HG02759 (cell line): Measurements from ENCODE around the gene PKNOX2.

Source experiments
- ATAC-seq: cut with Tn5 transposase; IDR thresholded peaks from one replicate; pipeline ENCODE4 v1.9.1; 2021; ENCODE audit warnings: mild to moderate bottlenecking, moderate library complexity; ENCODE audit not compliant: unreplicated experiment

The PKNOX2 gene, protein sequence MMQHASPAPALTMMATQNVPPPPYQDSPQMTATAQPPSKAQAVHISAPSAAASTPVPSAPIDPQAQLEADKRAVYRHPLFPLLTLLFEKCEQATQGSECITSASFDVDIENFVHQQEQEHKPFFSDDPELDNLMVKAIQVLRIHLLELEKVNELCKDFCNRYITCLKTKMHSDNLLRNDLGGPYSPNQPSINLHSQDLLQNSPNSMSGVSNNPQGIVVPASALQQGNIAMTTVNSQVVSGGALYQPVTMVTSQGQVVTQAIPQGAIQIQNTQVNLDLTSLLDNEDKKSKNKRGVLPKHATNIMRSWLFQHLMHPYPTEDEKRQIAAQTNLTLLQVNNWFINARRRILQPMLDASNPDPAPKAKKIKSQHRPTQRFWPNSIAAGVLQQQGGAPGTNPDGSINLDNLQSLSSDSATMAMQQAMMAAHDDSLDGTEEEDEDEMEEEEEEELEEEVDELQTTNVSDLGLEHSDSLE

DNA sequence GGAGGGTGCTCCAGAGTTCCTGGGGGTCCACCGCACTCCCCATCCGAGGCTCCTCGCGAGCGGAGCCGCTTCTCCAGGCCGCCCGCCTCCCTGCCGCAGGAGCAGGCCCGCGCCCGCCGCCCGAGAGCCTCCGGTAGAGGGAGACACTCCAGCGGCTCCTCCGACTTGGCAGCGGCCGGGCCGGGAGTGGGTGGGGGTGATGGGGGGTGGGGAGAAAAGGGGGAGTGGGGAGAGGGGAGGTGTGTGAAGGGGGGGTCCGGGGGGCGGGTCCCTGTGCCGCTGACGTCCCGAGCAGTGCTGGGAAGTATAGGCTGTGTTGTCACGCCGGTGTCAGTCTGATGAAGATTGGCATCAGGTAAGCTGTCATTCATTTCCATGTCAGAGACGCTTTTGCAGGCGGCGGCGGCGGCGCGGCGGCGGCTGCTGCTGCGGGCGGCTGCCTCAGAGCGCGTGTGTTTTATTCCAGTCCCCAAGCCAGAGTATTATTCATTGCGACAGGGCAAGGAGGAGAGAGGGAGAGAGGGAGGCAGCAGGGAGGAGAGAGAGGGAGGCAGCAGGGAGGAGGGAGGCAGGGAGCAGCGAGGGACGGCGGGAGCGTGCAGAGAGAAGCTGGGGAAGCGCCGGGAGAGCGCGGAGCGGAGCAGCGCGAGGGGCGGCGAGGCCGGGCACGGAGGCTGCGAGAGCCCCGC lies at the start of gene PKNOX2:
TSS of gene PKNOX2 (plus strand) at position 330 of the 689 bp plus-strand sequence. CDS start 186,555 bp downstream, outside the sequence.
- peak; percentile 59 for ATAC-seq

DNA sequence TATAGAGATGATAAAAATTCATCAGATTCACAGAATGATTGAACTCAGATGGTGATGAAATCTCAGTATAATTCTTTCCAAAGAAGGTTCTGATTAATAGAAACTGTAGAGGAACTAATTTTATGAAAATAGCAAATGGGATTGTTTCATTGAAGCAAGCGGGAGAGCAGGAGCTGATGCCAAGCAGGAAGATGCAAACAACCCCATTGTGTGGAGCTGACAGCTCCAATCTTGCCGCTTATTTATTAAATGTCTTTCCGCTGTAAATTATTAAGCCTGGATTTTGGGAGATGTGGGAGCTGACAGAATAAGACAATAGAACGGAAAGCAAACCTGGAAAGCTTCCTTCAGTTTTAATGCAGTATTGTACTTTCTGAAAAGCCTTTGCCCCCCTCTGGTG lies 47.1 kb upstream of the PKNOX2 start:
- no peak for ATAC-seq

DNA sequence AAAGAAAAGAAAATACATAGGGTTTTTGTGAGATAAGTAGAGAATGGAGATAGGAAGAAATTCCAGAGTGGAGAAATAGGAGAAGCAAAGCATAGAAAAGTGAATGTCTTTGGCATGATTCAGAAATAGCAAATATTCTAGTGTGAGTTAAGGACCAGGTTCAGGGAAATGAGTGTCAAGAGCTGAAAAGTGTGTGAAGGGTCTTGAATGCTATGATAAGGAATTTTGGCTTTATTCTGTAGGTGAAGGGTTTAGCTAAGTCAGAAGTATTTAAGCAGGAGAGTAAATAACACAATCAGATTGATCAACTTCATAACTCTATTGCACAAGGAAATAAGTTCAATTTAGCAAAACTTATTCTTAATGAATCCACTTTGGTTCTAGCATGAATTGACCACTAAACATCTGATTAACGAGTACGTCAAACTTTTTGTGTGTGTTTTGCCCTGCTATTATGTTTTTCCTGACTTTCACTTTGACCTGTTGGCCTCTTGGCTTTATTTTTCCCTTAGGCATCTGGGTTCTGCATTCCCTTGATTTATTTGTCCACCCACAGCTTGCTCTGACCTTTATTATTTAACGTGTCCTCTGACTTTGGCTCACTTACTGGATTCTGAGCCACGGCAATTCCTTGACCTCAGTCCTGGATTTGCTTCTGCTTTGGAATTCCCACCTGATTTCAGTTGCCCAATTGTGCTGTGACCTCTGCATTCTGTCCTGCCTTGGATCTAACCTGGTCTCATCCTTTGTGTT lies 41.2 kb upstream of the PKNOX2 start:
- ATAC-seq = no peak

DNA sequence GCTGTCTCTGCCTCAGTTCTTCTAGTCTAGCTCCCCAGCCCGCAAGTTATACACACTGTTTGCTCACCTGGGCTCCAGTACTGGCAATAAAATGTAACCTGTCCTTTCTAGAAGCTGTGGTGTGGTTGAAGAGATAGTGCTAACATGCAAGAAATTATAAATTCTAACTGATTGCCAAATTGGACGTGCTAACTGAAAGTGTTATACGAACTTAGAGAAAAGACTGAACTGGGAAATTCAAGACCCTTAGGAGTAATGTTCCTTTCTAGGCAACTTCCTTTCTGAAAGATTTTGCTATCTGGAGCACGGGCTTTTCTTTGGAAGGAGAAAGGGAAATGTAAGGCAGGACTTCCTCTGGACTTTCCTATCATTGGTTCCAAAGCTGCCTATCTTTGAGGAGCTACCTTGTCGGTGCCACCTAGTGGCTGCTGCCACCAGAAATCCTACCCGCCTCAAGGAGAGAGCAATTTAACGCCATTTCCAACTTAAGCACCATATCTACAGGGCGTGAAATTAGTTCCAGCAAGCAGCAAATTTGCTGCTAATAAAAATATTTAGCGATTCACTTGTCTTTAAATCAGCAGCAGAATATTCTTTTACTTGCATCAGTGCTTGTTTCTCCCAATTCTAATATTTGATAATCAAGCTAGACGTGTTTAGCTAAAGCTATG lies 40.5 kb upstream of the PKNOX2 start:
- peak; percentile 77 for ATAC-seq

DNA sequence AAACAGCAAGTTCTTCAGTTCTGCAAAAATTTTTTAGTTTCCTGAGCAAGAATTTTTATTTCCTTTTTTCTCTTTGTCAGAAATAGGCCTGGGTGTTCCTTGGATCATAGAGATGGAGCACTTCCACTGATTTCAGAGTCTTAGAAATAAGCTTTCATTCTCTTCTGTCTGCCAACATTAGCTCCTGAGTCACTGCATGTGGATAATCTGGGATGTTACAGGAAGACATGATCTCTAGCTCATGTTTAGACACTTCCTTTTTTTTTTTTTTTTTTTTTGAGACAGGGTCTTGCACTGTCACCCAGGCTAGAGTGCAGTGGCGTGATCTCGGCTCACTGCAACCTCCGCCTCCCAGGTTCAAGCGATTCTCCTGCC lies 39.9 kb upstream of the PKNOX2 start:
- no peak for ATAC-seq

DNA sequence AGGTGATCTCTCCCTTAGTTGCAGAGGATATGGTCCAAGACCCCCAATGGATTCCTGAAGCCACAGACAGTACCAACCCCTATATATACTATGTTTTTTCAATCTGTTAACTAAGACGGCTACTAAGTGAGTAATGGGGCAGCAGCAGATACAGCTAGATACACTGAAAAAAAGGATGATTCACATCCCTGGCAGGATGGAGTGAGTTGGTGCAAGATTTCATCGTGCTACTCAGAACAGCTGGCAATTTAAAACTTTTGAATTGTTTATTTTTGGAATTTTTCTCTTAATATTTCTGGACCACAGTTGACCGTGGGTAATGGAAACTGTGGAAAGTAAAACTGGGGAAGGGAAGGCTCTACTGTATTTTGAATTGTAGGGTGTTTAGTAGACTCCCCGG lies 36.1 kb upstream of the PKNOX2 start:
- ATAC-seq = no peak

DNA sequence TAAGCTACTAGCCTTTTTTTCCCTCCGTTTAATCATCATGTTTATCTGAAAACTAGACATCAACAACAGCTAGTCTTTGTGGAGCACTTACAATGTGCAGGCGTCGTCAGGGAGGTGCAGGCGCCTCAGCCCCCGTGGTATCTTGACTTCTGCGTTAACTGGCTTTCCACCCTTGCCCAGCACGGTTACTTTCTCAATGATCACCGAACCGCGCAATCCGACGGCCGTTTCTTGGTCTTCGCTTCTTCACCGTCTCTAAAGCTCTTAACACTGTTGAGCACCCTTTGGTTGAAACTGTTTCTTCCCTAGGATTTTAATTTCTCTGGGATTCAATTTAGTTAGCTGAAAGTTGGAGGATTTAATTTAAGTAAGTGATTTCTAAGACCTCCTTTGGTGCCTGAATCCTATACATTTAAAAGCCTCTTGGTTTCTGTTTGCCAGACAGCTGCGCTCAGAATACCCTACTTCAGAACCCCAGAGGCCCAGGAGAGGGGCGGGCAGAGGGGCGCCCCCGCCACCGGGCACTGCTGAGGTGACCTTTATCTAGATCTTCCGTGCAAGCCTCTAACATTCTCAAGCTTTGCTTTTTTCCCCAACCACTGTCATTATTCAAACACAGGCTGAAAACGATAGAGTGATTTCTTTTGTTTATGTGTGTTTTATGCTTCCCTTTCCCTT lies 35.1 kb upstream of the PKNOX2 start:
- no peak for ATAC-seq

DNA sequence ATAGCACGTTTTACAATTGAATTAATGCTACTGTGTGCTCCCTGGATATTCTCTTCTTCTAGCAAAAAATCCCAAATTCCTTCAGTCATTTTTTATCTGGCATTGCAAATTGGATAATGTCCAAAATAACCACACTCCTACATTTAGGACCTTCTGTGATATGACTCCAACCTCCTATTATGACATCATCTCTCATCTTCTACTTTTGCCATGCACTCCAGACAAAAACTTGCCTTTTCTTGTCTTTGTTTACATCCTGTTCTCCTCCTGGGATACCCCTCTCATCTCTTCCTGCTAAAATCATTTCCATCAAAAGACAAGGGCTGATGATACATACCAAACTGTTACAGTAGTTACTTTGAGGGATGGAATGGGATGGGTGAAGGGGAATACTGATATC lies 32.5 kb upstream of the PKNOX2 start:
- no peak for ATAC-seq

DNA sequence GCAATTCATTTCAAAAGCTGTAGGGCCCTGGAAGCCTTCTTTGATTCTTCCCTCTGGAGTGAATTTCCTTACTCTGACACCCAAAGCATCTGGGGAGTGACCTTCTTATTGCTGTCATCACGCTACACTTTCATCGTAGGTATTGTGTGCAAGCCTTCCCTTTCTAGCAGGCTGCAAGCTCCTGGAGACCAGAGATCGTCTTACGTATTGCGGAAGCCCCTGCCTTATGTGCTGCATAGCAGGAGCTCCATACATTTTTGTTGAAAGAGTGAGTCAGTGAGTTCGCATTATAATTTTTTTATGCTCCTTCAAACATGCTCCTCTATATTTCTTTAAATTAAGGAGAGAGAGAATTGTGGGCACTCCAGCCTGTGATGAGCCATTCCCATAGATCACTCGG lies 32.0 kb upstream of the PKNOX2 start:
- no peak for ATAC-seq

DNA sequence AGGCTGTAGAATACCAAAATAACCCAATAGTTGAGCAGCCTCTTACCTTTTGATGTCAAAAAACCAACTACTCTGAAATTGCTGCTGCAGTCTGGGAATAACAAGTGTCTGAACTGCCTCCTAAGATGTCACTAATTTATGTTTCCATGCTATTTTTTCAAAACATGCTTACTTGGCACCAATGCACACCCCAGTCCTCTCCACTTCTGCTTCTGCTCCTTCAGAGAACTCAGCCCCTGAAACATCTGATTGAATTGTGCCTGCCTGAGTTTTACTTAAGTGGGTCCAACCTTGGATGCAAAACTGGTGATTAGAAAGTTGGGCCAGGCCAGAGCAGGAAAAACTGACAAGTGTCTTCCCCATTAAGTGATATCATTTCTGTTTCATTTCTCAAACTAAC lies 28.6 kb upstream of the PKNOX2 start:
- no peak for ATAC-seq

DNA sequence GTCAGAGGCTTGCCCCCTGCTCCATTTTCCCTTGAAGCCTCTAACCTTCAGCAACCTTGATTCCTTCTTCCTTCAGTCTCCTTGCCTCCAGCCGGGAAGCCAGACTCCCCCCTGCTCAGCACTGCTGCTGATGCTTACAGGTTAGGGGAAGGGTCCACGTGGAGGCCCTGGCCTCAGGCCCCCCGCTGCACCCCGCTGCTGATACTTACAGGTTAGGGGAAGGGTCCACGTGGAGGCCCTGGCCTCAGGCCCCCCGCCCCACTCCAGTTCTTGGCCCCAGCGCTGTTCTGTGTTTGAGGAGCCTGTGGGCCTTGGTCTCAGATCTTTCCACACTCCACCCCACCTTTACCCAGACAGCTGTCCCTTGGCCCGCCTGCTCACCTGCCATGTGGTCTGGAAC lies 25.6 kb upstream of the PKNOX2 start:
- no peak for ATAC-seq

DNA sequence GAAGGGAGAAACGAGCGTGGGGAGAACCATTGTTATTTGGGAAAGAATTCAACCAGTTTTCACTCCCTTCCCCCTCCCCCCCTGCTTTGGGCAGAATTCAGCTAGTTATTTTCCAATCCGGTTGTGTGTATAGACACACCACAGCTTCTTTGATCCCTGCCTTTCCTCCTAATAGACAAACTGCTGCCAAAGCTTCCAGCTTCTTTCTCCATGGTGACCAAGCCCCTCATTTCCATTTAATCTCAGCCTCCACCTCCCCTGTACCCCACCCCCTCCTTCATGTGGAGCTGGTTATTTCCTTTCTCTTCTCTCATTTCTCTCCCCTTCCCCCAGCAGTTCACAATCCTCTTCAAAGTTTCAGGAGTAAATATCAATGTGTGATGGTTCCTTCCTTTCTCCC lies 24.8 kb upstream of the PKNOX2 start:
- ATAC-seq = no peak

DNA sequence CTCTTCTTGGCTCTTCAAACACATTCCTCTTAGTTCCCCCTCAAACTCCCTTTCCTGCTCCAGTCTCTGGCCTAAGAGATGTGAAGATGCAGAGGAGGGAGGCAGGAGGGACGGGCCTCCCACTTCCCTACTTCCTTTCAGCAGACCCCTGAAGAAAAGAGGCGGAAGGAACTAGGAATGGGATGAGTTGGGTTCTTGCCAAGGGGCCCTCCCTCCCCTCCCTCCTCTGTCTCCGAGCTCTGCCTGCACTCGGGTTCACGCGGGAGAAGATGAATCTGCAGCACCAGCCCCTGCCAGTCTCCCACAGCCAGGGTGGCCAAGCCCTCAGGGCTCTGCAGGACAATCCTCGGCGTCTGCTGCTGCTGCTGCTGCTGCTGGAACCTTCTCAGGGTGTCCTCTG lies 24.3 kb upstream of the PKNOX2 start:
- no peak for ATAC-seq

DNA sequence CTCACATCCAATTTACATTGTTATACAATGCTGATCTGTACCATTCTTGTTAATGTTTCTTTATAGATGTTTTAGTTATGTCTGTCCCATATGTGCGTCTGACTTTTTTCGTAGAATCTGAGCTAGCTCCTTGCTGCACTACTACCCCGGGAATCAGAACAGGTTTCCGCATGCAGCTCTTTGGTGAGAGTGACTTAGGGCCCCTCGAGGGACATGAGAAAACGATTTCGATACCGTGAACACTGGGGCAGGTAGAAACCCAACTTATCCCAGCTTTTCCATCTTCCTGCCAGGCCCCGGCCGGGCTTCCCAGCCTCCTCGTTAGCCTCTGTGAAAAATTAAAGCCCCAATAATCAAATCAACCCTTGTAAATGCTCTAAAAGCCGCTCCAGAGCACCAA lies 23.4 kb upstream of the PKNOX2 start:
- ATAC-seq = no peak

DNA sequence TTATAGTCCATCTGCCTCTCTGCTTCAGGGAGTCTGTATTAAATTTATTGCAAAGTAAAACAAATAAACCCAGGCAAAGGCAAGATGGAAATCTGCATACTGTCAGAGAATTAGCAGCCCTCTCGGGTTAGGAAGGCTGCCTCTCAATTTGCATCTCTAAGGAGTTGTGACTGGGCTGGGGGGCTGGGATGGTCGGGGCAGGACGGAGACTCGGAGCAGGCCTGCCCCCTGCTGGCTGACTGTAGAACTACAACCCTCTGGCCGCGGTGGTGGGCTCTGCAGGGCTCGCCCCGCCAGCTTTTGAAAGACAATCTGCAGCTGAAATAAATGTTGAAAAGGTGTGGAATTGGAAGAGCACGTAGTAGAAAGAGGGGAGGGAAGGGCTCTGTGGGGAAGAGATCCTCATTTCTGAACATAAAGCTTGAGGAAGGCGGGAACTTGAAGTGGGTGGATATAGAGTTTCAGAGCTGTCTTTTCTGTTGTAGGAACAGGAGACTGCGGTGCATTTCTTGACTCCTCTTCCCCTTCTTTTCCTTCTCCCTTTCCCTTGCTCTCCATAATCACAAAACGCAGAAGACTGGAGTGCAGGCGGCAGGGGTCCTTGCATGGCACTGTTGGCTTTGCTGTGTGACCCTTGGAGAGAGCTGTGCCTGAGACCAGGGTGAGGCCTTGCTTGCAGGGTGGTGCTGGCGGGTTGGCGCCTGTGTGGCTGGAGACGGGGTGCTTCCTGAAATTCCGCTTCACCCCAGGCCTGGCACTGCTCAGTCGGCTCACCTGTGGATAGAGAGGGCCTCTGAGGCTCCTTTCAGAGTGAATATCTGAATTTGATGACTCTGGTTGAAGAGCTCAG lies 22.6 kb upstream of the PKNOX2 start:
- peak; percentile 69 for ATAC-seq

DNA sequence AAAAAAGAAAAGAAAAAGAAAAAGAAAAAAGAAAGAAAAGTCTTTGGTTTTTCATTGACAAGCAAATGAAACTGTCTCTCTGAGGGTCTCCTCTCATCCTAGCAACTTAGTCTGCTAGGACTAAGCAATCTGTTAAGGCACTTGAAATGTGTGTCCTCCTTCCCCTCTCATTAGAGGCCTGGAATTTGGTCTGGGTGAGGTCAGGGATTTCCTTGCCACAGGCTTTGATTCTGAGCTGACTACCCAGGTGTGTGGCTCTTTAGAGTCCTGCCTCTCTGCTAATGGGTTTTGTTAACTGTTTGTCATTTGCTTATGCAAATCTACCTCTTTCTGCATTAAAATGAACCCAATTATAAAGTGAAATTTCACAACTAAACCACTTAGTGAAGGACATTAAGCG lies 18.3 kb upstream of the PKNOX2 start:
- ATAC-seq = no peak

DNA sequence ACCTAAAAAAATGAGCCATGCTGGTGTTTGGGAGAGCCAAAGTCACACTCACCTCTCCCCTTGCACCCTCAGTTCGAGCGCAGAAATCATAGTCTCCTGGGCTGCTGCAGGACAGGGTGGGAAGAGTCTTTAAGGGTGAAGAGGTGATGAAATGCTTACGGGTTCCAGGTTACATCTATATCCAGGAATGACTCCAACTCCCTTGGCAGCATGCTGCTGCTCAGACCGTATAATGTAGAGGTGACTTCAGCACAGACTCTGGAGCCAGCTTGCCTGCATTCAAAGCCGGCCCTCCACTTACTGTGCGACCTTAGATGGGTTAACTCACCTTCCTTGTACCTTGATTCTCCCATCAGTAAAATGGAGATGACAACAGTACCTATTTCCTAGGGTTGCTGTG lies 17.3 kb upstream of the PKNOX2 start:
- no peak for ATAC-seq

DNA sequence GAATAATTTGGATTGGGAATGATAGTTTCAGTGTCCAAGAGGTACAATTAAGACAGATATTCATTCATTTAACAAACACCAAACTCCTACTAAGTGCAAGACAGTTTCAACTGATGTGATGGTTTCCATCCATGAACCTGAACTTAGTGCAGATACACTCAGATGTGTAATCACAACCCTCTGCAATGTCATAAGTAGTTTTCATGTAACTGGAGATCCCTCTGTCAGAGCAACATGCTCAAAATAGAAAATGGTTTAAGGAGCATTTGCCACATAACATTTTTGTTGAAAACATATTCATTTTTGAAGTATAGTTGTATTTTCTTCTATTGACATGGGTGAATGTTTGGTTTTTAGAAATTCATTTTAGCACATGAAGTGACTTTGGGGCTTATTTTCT lies 16.5 kb upstream of the PKNOX2 start:
- no peak for ATAC-seq

DNA sequence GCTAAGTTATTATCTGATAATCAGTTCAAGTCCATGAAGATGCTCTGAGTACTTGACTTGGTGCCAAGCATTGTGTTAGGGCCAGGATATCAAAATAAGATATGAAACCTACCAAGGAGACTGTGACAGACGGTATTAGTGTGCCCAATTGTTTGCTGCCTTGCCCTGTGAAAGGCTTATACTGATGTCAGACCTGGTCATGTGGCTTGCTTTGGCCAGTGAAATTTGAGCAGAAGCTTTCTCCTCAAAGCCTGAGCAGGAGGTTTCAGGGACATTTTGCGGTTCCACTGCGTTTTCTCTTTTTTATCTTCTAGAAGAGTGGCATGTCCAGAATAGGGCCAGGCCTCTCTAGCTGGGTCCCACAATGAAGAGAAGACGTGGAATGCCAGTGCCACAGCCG lies 15.8 kb upstream of the PKNOX2 start:
- no peak for ATAC-seq

DNA sequence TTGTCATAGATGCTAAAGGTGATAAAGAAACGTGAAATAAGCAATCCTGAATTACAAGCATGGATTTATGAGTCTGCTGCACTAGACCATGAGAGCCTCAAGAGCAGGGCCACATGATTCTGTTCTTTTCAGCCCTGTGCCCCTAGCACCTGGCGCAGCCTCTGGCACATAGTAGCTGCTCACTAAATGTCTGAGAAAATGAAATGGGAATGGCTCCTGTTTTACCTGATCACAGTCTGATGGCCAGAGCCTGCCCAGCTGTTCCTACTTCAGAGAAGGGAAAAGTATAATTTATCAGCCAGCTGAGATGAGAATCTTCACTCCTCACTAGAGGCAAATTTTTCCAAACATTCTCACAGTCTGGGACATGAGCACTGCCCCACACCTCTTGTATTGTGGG lies 10.7 kb upstream of the PKNOX2 start:
- ATAC-seq = no peak
